ENCODE measurements around the gene ABCA7.

ABCA7 gene

DNA sequence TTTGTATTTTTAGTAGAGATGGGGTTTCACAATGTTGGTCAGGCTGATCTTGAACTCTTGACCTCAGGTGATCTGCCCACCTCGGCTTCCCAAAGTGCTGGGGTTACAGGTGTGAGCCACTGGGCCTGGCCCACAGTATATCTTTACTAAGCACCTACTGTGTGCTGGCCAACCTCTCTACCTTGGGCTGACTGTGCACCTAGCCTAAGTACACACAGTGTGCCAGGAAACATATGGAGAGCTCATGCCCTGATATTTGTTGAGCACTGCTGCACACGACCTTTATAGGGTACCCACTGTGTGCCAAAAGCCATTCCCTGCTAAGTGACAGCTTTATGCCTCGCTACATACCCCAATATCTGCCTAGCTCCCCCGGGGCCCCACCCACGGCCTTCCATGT, 20.8 kb downstream of the ABCA7 start:
- no peak for DNase-seq

DNA sequence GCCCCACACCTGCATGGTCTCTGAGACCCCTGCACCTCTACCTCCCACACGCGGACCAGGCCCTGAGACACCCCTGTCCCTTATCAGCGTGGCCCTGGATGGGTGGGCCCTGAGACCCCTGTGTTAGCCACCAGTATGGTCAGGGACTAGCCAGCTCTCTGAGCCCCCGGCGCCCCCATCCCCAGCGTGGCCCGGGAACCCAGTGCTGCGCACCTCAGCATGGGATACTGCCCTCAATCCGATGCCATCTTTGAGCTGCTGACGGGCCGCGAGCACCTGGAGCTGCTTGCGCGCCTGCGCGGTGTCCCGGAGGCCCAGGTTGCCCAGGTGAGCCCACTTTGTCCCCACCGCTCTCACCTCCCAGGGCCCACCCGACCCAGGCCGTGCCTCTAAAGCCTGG, 22.1 kb downstream of the ABCA7 start:
- DNase-seq = no peak

DNA sequence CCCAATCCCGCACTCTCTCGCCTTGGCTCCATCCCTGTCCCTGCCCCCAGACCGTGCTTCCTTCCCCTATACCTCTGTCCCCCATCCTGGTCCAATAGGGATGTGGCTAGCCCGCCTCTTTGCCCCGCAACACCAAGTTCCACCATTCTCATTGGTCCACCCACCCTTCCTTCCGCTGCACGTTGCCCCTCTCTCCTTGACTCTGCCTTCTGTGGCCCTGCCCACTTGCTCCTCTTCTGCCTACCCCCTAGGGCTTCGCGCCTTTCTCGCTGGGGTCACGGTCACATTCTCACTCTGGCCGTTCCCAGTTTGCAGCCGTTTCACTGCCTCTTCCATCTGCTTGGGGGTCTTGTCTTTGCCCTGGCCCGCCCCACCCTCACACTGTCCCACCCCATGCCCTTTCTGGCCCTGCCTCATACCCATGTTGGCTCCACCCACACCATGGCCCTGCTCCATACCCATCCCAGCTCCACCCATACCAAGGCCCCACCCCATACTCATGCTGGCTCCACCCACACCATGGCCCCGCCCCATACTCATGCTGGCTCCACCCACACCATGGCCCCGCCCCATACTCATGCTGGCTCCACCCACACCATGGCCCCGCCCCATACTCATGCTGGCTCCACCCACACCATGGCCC, 22.6 kb downstream of the ABCA7 start:
- no peak for DNase-seq

DNA sequence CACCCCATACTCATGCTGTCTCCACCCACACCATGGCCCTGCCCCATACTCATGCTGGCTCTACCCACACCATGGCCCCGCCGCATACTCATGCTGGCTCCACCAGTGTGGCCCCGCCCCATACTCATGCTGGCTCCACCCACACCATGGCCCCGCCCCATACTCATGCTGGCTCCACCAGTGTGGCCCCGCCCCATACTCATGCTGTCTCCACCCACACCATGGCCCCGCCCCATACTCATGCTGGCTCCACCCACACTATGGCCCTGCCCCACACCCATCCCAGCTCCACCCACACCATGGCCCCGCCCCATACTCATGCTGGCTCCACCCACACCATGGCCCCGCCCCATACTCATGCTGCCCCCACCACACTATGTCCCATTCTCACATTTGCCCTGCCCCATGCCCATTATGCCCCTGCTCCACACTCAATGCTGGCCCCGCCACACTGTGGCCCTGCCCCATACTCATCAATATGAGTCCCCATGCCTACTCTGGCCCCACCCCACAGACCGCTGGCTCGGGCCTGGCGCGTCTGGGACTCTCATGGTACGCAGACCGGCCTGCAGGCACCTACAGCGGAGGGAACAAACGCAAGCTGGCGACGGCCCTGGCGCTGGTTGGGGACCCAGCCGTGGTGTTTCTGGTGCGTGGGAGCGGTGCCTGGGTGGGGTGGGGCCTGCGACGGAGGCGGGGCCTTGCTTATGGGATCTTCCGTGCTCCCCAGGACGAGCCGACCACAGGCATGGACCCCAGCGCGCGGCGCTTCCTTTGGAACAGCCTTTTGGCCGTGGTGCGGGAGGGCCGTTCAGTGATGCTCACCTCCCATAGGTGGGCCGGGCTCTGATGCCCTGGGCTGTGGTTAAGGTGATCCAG, 23.4 kb downstream of the ABCA7 start:
- no peak for DNase-seq

DNA sequence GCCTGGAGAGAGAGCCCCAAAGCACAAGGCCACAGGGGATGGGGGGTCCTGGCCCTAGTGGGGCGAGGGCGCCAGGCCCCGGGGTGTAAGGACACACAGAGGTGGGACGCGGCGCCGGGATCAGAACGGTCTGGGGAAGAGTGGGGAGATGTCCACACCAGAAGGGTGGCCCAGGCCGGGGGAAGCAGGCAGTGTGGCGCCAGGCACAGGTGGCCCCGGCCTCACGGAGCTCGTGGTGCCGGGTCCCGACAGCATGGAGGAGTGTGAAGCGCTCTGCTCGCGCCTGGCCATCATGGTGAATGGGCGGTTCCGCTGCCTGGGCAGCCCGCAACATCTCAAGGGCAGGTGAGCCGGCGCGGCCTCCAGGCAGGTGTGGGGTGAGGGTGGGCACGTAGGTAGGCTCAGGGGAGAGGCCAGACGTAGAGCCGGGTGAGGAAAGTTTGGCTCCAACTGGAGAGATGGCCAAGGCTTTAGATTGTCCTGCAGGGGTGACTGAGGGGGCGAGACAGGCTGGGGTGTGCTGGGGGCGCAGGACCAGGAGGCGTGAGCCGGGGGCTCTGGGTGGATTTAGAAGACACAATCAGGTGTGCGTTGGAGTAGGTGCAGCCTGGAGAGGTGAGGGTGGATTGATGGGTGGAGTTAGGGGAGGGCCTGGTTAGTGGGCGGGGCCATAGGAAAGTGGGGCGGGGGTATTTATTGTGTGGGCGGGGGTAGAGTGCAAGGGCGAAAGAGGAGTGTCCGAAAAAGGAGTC, 24.2 kb downstream of the ABCA7 start:
- no peak for DNase-seq

DNA sequence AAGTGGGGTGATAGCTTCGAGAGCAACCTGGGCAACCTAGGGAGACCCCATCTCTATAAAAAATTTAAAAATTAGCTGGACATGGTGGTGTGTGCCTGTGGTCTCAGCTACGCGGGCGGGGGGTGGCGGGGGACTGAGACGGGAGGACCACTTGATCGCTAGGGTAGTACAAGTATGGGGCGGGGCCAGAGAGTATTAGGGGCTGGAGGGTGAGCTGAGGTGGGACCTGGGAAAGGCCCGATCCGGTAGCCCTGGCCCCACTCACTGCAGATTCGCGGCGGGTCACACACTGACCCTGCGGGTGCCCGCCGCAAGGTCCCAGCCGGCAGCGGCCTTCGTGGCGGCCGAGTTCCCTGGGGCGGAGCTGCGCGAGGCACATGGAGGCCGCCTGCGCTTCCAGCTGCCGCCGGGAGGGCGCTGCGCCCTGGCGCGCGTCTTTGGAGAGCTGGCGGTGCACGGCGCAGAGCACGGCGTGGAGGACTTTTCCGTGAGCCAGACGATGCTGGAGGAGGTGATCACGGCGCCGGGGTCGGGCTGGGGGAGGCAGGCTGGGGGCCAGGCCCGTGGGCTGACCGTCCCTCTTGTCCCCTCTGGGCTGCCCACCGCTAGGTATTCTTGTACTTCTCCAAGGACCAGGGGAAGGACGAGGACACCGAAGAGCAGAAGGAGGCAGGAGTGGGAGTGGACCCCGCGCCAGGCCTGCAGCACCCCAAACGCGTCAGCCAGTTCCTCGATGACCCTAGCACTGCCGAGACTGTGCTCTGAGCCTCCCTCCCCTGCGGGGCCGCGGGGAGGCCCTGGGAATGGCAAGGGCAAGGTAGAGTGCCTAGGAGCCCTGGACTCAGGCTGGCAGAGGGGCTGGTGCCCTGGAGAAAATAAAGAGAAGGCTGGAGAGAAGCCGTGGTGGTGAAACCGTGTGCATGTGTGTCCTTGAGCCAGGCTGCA, 25.0 kb downstream of the ABCA7 start:
- no peak for DNase-seq

DNA sequence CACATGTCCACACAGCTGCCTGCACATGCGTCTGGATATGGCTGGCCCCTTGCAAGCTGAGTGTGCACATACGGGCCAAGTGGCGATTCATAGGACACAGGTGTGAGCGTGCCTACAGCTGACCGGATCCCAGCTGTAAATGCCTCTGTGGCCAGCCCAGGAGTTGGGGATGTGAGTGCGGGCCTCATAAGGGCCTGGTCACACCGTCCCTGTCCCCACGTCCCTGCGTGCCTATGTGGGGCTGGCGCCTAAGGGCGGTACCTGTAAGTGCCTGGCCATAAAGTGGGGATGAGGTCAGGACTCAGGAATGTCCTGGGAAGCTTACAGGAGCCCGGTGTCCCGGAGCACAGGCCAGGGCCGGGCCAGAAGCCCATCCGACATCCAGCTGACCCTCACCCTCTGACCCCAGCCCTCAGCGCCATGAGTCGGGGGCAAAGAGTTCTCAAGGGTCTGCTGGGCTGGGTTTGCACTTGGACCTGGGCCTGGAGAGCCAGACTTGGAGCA, 25.8 kb downstream of the ABCA7 start:
- no peak for DNase-seq

DNA sequence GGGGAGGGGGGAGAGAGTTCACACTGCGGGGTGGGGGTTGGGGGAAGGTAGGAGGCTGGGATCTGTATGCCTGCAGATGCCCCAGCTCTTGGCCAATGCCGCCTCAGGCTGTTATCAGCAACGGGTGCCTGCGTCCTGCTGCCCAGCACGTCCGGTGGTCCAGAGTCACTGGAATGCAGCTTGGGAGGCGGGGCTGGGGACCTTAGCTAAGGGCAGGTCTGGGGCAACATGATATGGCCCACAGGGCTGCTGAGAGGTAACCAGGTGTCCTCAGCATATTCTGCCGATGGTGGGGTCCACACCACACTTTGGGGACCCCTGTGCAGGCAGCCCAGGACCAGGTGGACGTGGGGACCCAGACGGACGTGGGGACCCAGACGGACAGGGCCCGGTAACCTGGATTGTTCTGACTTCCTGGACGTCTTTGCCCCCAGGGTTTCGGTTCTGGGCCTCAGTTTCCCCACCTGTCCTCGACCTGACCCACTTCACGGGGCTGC, 26.4 kb downstream of the ABCA7 start:
- no peak for DNase-seq

DNA sequence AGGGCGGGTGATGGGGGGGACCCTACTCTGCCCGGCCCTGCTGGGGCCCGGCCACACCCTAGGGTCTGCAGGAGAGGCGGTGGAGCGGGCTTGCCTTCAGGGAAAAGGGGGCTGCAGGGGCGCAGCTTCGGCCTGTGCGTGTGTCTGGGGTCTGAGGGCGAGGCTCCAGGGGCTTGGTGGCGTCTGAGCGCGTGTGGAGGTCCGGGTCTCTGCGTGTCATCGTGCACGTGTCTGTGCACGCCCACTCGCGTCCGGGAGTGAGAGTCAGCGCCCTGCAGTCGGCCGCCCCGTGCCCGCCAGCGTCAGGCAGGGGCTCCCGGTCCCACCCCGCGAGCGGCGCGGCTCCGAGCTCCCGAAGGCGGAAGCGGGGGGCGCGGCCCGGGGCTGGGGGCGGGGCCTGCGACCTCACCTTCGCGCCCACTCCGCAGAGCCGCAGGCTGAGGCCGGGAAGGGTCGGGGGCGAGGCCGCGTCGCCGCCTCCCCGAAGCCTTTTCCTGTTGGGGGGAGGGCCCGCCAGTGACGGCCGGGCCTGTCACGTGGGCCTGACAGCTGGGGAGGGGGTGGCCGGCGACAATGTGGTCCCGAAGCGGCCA, 26.9 kb downstream of the ABCA7 start, which contains the start of gene ARHGAP45:
Gene ARHGAP45 (plus strand): TSS at position 420 of the 593 bp plus-strand sequence. CDS start 239 bp downstream, outside the sequence.
- DNase-seq = no peak

DNA sequence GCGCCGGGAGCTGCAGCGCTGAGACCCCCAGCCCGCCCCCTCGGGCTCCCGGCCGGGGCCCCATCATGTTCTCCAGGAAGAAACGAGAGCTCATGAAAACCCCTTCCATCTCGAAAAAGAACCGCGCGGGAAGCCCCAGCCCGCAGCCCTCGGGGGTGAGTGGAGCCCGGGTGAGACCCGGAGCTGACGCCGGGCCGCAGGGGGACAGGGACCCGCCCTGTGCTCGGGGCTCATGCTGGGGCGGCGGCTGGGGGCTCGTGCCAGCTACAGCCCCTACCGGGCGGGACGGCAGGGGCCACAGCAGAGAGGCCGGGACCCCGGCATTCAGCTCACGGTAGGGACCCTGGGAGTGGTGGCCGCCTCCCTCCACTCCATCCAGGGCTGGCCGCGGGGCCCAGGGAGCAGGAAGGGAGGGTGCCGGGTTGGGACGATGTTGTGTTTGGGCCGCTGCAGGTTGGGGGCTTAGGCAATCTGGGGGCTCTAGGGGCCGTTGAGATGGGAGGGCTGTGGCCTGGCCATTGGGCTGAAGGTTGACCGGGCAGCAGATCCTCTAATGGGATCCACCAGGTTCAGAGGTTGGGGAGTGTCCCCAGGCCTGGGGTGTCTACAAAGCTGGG, 27.5 kb downstream of the ABCA7 start:
- DNase-seq = no peak

DNA sequence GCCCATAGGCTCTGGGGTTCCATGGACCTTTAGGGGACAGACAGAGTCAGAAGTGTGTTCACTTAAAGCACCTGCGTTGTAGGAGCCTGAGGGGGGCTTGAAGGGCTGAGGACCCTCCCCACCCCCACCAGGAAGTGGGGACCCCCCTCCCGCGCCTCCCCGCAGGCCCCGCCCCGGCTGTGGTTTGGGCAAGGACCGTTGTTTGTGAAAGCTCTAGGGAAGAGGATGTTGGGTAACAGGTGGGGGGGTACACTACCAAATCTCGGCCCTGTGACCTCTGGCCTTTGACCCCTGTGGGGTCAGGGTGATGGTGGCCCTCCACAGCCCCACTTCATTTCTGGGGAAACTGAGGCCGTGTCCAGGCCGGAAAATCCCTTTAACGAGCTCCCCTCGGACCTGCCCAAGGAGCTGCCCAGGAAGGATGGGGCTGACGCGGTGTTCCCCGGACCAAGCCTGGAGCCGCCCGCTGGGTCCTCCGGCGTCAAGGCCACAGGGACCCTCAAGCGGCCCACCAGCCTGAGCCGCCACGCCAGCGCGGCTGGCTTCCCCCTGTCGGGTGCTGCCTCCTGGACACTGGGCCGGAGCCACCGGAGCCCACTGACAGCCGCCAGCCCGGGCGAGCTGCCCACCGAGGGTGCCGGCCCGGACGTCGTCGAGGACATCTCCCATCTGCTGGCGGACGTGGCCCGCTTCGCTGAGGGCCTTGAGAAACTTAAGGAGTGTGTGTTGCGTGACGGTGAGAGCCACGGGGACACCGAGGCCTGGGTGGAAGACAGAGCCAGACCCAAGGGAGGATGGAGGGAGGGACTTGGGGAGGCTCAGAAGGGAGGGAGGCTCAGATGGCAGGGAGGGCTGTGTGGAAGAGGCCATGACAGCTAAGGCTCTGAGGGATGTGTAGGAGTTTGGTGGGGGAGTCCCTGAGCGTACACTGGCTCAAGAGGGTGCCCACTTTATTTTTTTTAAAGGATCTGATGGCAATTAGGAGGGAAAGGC, 28.4 kb downstream of the ABCA7 start:
- no peak for DNase-seq

DNA sequence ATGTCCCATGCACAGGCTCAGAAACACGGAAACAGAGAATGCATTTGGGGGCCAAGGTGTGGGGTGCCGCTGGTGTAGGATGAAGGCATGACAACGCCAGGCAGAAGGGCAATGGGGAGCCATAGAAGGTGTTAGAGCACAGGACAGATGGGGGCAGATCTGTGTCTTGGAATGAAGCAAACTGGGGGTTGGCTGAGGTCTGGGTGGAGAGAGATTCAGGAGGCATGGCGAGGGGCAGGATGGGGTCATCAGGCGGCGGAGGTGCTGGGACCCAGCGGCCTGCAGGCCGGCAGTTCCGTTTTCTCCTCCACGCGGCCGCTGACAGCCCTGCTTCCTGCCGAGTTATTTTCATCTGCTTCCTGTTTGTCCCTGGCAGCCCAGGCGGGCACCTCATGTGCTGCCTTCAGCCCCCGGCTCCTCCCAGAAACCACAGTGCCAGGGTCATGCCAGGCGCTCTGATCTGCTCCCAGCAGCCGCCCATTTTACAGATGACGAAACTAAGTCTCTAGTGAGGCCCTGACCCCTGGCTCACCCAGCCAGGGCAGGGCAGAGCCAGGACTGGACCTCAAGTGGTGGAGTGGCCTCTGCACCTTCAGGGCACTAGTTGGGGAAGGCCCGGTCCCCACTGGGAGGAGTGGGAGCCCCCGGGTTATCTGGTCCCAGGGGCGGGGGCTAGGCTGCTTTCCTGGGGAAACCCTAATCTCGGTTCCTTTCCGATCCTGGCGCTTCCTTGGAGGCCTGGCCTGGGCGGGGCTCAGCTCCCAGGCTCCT, 29.3 kb downstream of the ABCA7 start:
- DNase-seq = no peak

DNA sequence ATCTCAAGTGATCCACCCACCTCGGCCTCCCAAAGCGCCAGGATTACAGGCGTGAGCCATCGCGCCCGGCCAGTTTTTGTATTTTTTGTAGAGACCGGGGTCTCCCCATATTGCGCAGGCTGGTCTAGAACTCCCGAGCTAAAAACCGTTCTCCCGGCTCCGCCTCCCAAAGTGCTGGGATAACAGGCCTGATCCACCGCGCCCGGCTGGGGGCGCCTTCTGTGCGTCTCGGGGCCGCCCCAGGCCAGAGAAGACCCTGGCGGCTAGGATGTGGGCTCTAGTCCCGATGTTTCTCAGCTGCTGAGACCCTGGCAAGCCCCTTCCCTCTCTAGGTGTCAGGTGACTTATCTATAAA, 30.6 kb downstream of the ABCA7 start:
- no peak for DNase-seq

DNA sequence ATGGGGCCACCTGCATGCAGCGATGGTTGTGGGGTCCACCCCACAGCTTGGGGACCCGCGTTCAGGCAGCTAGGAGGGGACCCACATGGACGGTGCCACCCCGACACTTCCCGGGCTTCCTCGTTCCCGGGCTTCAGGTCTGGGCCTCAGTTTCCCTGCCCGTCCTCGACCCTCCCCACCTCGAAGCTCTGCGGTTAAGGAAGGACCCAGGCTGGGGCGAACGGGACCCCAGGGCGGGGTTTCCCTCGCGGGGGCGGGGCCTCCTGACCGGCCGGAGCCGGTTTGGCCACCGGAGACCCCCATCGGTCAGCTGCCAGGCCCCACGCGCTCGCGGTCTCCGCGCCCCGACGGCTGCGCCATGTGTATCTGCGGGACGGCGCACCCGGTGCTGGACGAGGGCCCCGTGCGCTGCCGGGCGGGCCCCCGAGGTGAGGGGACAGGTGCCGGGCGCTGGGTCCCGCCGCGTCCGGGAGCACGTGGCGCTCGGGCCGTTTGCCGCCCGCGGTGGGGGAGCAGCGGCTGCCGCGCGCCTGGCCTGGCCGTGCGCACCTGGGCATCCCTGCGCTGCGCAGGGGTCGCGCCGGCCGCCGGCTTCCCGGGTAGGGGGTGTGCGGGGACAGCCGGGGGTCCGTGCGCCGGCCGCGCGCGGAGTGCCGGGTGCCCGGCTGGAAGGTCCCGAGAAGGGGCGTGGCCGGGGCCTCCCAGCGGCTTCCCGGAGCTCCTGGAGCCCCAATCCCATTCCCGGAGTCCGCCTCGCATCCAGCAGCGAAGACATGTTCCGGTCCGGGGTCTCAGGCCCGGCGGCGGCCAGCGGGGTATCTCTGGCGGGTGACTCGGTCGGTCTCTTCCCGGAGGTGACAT, 31.3 kb downstream of the ABCA7 start:
- no peak for DNase-seq

DNA sequence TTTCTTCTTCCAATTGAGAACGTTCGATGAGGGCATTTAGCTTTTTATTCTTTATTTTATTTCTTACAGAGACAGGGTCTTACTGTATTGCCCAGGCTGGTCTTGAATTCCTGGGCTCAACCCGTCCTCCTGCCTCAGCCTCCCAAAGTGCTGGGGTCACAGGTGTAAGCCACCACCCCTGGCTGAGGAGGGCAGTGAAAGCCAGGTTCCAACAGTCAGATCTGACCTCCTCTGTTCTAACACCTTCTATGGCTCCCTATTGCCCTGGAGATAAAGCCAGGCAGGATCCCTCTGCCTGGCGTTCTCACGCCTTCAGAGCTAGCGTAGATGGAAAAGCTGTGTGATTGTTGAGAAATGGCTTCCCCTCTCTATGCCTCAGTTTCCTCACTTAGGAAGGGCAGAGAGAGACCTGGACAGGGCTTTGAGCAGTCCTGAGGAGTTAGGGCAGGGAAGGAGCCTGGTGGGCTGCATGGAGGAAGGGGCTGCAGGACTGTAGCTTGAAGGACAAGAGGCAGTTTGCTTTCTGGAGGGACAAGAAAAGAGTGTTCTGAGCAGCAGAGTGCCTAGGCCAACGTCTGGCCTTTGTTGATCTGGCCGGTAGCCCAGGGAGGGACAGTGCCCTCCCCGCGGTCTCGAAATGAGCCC, 32.6 kb downstream of the ABCA7 start:
- DNase-seq = no peak

DNA sequence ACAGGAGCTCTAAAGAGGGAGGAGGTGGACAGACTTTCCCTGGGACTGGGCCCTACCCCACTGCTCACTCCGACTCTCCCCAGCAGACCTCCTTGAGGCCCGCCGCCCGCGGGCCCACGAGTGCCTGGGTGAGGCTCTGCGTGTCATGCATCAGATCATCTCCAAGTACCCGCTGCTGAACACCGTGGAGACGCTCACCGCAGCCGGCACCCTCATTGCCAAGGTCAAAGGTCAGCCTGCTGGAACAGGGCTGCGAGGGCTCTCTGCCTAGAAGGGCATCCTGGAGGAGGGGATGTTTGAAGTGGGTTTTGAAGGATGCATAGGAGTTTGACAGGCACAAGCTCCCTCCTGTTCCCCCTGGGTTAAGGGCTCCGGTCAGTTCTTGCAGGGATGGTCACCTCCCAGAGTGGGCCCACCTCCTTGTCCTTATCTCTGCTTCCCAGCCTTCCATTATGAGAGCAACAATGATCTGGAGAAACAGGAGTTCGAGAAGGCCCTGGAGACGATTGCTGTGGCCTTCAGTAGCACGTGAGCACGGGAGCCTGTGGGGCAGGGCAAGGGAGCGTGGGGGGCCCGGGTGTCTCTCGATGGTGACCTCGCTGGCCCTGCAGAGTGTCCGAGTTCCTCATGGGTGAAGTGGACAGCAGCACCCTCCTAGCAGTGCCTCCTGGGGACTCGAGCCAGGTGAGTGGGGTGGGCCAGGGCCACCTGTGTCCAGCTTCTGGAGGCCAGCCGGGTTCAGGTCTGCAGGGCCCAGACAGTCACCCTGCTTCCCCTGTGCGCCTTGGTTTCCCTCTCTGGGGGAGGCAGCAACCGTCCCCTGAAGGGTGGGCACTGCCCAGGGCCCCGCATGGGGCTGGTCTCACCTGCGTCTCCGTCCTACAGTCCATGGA, 33.4 kb downstream of the ABCA7 start:
- DNase-seq = no peak
